ENCODE measurements around the gene MTERF1.

The MTERF1 gene

GRCh38 chr7:91826377-91826776 lies 54.1 kb downstream of the MTERF1 start:
- Histone ChIP-seq H3K27ac (replicated peaks) (no peak overlapping the region), H3K4me3 (replicated peaks; ENCODE audit: insufficient read depth, low read length) (no peak overlapping the region), H3K27me3 (ENCODE audit: insufficient read depth, poor library complexity, severe bottlenecking) (no peaks in the 10 kb centered on the region)
- DNase-seq (ENCODE audit: low read depth in 1 of 2, low spot score in 1 of 2) = no peak
- TF ChIP-seq POLR2AphosphoS5 (IDR thresholded peaks at IDR 0.05; ENCODE audit: low read depth) (no peak), CTCF (IDR thresholded peaks at IDR 0.05; ENCODE audit: insufficient read depth, low read length) (no peak), SPI1 (IDR thresholded peaks at IDR 0.05; ENCODE audit: borderline replicate concordance, low read depth) (no peak)

- H3K27ac ChIP-seq (replicated peaks) = no peak overlapping the region
- TF ChIP-seq SPI1 (IDR thresholded peaks at IDR 0.05; ENCODE audit: borderline replicate concordance, low read depth) = no peak
- TF ChIP-seq POLR2AphosphoS5 (IDR thresholded peaks at IDR 0.05; ENCODE audit: low read depth) = no peak
- no peak for TF ChIP-seq CTCF (IDR thresholded peaks at IDR 0.05; ENCODE audit: insufficient read depth, low read length)
- TF ChIP-seq REST (IDR thresholded peaks at IDR 0.05; ENCODE audit: insufficient replicate concordance, low read depth) = no peak
- TF ChIP-seq GABPA (IDR thresholded peaks at IDR 0.05; ENCODE audit: low read depth) = no peak
- DNase-seq (ENCODE audit: low read depth in 1 of 2, low spot score in 1 of 2) = no peak
- H3K4me3 ChIP-seq (replicated peaks; ENCODE audit: insufficient read depth, low read length) = no peak overlapping the region
- H3K27me3 ChIP-seq (ENCODE audit: insufficient read depth, poor library complexity, severe bottlenecking) = no peaks in the 10 kb centered on the region
These were observed 56.3 kb downstream of the MTERF1 start for GRCh38 chr7:91824201-91824600.
